Ascending aorta (tissue), 2 donors: Measurements from ENCODE around the gene FAM131C. TPM values are rescaled to one million over a fixed set of nuclear protein-coding genes. Genes with fewer than 3 reads are reported as not detected.

Experiments
- DNase-seq, 2 donors: peaks; one replicate each; pipeline ENCODE4 v3.0.0-alpha.2; 2019; ENCODE audit warnings: low spot score in 2 of 2
- H3K27ac ChIP-seq, 2 donors: fragments of 200-600 bp; sonication (generic); one replicate each; pipeline ENCODE4 v1.5.1; 2016 to 2017; ENCODE audit warnings: mild to moderate bottlenecking in 1 of 2
- H3K27me3 ChIP-seq: fragments of 200-600 bp; sonication (generic); one replicate; pipeline ENCODE4 v1.5.1; 2017
- H3K36me3 ChIP-seq, 2 donors: fragments of 200-600 bp; sonication (generic); one replicate each; pipeline ENCODE4 v1.5.1; 2016
- H3K4me1 ChIP-seq, 2 donors: fragments of 200-600 bp; sonication (generic); one replicate each; pipeline ENCODE4 v1.5.1; 2016 to 2017; ENCODE audit warnings: mild to moderate bottlenecking in 1 of 2
- H3K4me3 ChIP-seq, 2 donors: fragments of 200-600 bp; sonication (generic); one replicate each; pipeline ENCODE4 v1.5.1; 2016 to 2017; ENCODE audit warnings: mild to moderate bottlenecking in 1 of 2
- H3K9me3 ChIP-seq, 2 donors: fragments of 200-600 bp; sonication (generic); one replicate each; pipeline ENCODE4 v1.5.1; 2016
- CTCF ChIP-seq, 3 experiments: fragments of 200-600 bp in 2 of 3; fragments of 450-650 bp in 1 of 3; sonication (generic) in 2 of 3; IDR thresholded peaks; one replicate each; pipeline ENCODE4 v1.5.1; 2016 to 2019; ENCODE audit warnings: antibody characterized with exemption in 3 of 3, mild to moderate bottlenecking in 1 of 3, moderate library complexity in 1 of 3
- intact Hi-C: fragments of 100-400 bp; cut with DNase I; formaldehyde crosslinking; loops from one replicate; pipeline ENCODE4 v1.15.1; 2023
- total RNA-seq: library from RNA; depleted of rRNA; stranded (reverse); fragments of >200 nt; gene quantifications from one replicate; pipeline ENCODE4 v1.1.0, GENCODE V29; 2016

Gene FAM131C
- total RNA-seq, 1 donor from 2014 or later = 0.21 TPM

- H3K4me3 ChIP-seq = no peak overlapping the region
- intact Hi-C loops = no loop called here
- no peak for TF ChIP-seq CTCF (IDR thresholded peaks at IDR 0.05)
- no peaks in the 10 kb centered on the region for H3K27me3 ChIP-seq
- H3K4me1 ChIP-seq = peaks cover 0 to 2% of the 10 kb centered on the region in 2 donors
- no peaks in the 10 kb centered on the region for H3K9me3 ChIP-seq
- H3K27ac ChIP-seq = no peak overlapping the region
- H3K36me3 ChIP-seq = no peaks in the 10 kb centered on the region
- DNase-seq = no peak
These were observed 43.2 kb upstream of the FAM131C start for GRCh38 chr1:16116625-16117024.

DNA sequence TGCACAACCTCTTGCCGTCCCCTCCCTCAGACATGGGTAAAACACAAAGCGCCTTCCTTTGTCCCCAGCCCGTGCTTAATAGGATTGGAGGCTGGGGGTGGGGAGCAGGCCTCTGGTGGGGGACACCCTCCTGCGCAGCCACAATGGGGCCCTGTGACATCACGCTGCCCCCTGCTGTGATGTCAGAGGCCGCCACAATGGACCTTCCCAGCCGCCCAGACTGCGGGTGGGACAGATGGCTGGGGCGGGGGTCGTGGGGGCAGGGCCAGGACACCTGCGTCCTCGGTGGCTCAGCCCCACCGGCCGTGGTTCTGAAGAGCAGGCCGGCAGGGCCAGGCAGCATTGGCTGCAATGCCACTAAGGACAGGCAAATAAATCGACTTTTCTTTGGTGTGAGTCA lies 42.6 kb upstream of the FAM131C start:
- no peak overlapping the region for H3K27ac ChIP-seq
- intact Hi-C loops = no loop called here
- DNase-seq = no peak
- H3K36me3 ChIP-seq = no peaks in the 10 kb centered on the region
- no peaks in the 10 kb centered on the region for H3K9me3 ChIP-seq
- no peak overlapping the region for H3K4me3 ChIP-seq
- no peak for TF ChIP-seq CTCF (IDR thresholded peaks at IDR 0.05)
- H3K27me3 ChIP-seq = no peaks in the 10 kb centered on the region
- H3K4me1 ChIP-seq = peaks cover 0 to 2% of the 10 kb centered on the region in 2 donors

GRCh38 chr1:16115468-16115983 lies 42.1 kb upstream of the FAM131C start:
- no peaks in the 10 kb centered on the region for H3K9me3 ChIP-seq
- H3K4me3 ChIP-seq = no peak overlapping the region
- no peaks in the 10 kb centered on the region for H3K36me3 ChIP-seq
- intact Hi-C loops = no loop called here
- no peak overlapping the region for H3K27ac ChIP-seq
- peaks cover 0 to 2% of the 10 kb centered on the region in 2 donors for H3K4me1 ChIP-seq
- TF ChIP-seq CTCF (IDR thresholded peaks at IDR 0.05) = no peak
- DNase-seq = no peak
- H3K27me3 ChIP-seq = no peaks in the 10 kb centered on the region

DNA sequence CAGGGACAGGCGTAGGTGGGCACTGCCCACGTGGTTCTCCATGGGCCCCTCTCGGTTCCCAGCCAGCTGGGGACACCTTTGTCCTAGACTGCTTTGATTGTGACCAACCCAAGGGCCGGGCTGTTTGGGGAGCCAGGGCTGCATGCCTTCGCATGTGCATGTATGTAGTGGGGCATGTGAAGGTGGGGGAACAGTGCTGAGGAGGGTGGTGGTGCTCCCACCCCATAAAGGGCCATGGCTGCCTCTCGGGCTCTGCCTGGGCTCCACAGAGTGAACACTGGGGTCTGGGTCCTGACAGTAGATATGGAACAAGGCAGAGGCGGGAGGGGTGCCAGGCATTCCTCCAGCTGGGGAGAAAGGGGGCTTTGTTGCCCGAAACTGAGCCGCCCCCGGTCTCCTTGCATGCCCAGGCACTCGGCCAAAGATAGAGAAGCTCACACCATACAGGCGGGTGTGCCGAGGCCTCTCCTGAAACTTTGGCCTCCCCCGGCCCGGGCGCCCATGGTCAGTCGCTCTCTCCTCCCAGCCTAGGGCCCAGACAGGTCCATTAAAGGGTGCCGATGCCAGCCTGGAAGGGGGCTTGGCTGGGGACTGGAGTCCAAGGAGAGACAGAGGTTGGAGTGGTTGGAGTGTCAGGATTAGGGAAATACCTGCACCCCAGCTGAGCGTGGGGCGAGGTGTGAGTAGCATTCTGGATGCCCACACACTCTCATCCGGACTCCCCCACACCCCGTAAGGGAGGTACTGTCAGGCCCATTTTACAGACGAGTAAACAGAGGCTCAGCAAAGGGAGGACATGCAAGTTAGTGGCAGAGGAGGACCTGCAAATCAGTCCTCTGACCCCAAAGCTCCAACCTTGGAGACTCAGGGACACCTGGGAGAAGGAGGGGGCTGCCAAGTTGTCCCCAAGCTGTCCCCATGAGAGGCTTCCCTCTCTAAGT lies 41.3 kb upstream of the FAM131C start:
- H3K27ac ChIP-seq = no peak overlapping the region
- H3K36me3 ChIP-seq = no peaks in the 10 kb centered on the region
- intact Hi-C loops = no loop called here
- no peak overlapping the region for H3K4me3 ChIP-seq
- no peak for TF ChIP-seq CTCF (IDR thresholded peaks at IDR 0.05)
- no peaks in the 10 kb centered on the region for H3K27me3 ChIP-seq
- H3K4me1 ChIP-seq = peaks cover 0 to 2% of the 10 kb centered on the region in 2 donors
- DNase-seq = no peak
- H3K9me3 ChIP-seq = no peaks in the 10 kb centered on the region

DNA sequence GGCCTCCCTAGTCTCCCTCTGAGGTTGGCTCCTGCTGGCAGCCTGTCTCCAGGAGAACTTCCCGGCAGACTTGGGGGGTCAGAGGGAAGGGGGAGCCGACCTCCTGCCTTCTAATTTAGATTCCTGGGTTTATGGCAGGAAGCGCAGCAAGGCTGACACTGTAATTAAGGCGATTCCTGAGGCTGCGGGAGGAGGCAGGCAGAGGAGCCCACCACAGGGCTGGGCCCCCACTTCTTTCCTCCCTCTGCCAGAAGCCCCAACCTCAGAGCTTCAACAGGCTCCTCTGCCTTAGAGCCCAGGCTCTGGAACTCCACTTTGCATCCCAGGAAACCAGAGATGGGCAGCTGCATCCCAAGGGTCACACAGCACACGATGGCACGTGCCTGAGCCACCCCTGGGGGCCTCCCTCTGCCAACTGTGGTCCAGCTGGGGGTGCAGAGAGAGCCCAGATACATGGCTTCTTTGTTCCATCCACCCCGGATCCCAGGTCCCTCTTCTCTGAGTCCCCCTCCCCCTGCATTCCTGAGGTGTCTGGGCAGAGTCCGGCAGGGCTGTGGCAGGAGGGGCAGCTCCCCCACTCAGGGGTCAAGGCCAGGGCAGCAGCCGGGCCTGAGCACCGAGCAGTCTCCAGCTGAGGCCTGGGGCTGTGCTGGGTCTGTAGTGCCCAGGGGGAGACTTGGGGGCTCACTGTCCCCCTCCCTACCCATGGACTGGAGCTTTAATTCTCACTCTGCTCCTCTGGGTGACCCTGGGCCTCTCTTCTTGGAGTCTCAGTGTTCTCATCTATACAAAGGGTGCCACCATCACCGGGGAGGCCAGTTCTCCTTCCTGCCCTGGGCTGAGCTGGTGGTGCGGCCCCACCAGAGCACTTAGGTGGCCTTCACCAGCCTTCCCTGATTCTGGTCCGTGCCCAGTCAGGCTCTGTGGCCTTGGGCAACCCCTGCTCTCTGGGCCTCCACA lies 39.4 kb upstream of the FAM131C start:
- Histone ChIP-seq H3K4me3 (no peak overlapping the region), H3K27ac (no peak overlapping the region), H3K4me1 (peaks cover 0 to 2% of the 10 kb centered on the region in 2 donors), H3K27me3 (no peaks in the 10 kb centered on the region), H3K9me3 (peaks cover 0 to 9% of the 10 kb centered on the region in 2 donors), H3K36me3 (no peaks in the 10 kb centered on the region)
- DNase-seq = no peak
- intact Hi-C loops = no loop called here
- no peak for TF ChIP-seq CTCF (IDR thresholded peaks at IDR 0.05)
